ENCODE measurements around the gene BIRC3. TPM values are rescaled to one million over a fixed set of nuclear protein-coding genes. Genes with fewer than 3 reads are reported as not detected.

Gene BIRC3
- total RNA-seq, 4 donors from 2014 or later, result 3.4 to 30.2 (median 9.1) TPM

DNA sequence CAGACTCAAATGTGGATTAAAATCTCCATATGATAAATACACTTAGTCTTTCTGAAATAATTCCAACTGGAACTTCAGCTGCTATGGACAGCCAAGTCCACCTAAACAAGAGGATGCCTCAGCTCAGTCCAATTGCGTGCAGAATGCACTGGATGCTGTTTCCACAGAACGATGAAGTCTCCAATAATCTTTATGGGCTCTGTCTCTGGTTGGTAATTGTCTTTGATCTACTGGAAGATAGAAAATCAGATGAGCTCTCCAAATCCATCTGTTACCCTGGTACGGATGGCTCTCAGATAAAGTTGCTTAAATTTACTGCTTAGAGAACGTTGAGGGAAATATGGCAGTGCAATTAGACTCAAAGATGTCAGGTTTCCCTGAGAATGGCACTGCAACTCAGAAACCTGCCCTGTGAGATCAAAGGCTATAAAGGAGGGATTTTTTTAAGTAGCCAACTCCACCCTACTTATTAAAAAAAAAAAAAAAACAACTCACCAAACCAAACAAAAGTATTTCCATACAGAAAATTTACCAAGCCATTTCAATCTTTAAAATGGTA, 859 bp upstream of the BIRC3 start:
- no peak for ATAC-seq (ENCODE audit: low FRiP score)
- DNase-seq (ENCODE audit: low spot score), result no peak
- TF ChIP-seq, protein P1, sequence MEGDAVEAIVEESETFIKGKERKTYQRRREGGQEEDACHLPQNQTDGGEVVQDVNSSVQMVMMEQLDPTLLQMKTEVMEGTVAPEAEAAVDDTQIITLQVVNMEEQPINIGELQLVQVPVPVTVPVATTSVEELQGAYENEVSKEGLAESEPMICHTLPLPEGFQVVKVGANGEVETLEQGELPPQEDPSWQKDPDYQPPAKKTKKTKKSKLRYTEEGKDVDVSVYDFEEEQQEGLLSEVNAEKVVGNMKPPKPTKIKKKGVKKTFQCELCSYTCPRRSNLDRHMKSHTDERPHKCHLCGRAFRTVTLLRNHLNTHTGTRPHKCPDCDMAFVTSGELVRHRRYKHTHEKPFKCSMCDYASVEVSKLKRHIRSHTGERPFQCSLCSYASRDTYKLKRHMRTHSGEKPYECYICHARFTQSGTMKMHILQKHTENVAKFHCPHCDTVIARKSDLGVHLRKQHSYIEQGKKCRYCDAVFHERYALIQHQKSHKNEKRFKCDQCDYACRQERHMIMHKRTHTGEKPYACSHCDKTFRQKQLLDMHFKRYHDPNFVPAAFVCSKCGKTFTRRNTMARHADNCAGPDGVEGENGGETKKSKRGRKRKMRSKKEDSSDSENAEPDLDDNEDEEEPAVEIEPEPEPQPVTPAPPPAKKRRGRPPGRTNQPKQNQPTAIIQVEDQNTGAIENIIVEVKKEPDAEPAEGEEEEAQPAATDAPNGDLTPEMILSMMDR (IDR thresholded peaks at IDR 0.05), result no peak

DNA sequence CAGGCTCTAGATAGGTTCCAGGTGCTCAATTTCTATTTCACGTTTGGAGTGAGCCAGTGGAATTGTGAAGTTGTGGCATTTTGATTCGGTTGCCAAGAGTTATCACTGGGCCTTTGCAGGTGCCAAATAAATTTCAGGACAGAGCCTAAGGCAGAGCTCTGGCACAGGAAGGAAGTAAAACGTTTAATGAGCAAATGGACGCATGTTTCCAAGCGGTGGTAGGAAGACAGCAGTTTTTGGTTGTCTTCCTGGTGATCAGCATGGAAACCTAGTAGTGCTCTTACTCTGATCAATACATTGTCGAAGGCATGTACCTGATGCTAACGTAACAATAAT, 452 bp downstream of the BIRC3 start:
- ATAC-seq (ENCODE audit: low FRiP score) (no peak), DNase-seq (ENCODE audit: low spot score) (no peak)
- TF ChIP-seq, protein P1 (IDR thresholded peaks at IDR 0.05), result no peak

DNA sequence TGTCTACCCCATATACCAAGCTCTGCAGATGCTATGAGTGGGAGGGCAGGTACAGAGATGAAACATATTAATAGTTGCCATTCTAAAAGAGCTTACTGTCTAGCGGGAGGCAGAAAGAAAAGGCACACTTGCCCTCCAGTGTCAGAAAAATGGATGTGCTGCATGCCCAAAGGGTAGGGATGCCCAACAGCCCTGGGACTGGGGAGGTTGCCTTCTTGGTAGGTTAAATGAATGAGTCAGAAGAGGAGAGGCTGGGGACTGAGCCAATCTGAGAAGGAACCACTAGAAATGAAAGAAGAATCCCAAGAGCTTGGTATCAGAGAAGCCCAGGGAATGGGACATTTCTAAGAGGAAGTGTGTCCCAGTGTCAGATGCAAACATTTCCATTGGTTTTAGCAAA, 1.2 kb downstream of the BIRC3 start:
- TF ChIP-seq, protein P1 (IDR thresholded peaks at IDR 0.05), result no peak
- ATAC-seq (ENCODE audit: low FRiP score) (no peak), DNase-seq (ENCODE audit: low spot score) (no peak)

DNA sequence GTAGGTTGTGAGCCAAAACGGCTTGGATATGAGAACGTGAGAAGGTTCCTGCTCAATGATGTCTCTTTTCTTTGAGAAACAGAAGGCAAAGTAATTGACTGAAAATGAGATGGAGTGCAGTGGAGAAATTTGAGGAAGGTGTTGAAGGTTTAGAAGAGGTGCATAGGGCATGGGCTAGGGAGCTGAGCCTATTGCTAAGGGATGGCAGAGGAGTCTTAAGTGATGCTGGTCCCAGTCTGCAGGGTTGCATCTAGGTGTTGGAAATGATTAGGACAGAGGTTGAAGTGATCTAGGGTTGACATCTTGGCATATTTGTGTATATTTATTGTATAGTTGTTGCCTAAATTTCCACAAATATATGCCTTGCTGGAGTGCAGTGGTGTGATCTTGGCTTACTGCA, 2.3 kb downstream of the BIRC3 start:
- DNase-seq (ENCODE audit: low spot score) (no peak), ATAC-seq (ENCODE audit: low FRiP score) (no peak)
- TF ChIP-seq, protein P1 (IDR thresholded peaks at IDR 0.05), result no peak

DNA sequence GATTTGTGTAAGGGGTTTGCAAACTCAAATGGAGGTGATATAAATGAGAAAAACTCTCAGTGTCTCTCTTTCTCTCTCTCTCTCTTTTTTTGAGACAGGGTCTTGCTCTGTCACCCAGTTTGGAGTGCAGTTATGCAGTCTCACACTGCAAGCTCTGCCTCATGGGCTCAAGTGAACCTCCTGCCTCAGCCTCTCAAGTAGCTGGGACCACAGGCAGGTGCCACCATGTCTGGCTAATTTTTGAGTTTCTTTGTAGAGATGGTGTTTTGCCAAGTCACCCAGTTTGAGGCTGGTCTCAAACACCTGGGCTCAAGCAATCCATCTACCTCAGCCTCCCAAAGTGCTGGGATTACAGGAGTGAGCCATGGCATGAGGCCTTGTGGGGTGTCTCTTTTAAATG, 2.9 kb downstream of the BIRC3 start:
- DNase-seq (ENCODE audit: low spot score) (no peak), ATAC-seq (ENCODE audit: low FRiP score) (no peak)
- TF ChIP-seq, protein P1 (IDR thresholded peaks at IDR 0.05), result no peak

DNA sequence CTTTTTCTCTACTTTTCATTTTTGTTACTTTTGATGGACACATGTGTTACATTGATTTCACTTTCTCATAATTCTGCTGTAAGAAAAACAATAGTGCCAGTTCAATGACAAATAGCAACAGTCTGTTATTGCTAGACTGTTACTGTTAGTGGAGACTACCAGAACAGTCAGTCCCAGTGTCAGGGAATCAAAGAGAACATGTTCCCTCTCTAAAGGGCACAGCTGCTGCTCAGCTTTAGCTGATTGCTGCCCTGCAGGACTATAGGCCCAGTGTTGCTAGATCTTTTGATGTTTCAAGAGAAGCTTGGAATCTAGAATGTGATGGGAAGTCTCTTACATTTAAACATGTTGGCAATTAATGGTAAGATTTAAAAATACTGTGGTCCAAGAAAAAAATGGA, 3.4 kb downstream of the BIRC3 start:
- ATAC-seq (ENCODE audit: low FRiP score), result no peak

DNA sequence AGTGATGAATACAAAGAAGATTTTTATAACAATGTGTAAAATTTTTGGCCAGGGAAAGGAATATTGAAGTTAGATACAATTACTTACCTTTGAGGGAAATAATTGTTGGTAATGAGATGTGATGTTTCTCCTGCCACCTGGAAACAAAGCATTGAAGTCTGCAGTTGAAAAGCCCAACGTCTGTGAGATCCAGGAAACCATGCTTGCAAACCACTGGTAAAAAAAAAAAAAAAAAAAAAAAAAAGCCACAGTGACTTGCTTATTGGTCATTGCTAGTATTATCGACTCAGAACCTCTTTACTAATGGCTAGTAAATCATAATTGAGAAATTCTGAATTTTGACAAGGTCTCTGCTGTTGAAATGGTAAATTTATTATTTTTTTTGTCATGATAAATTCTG, 5.3 kb downstream of the BIRC3 start:
- DNase-seq (ENCODE audit: low spot score) (no peak), ATAC-seq (ENCODE audit: low FRiP score) (no peak)
- TF ChIP-seq, protein P1 (IDR thresholded peaks at IDR 0.05), result no peak

More for the DNA sequence above, 3.4 kb downstream of the BIRC3 start:
- TF ChIP-seq, protein P1 (IDR thresholded peaks at IDR 0.05), result no peak
- no peak for DNase-seq (ENCODE audit: low spot score)

Measured in omental fat pad (tissue), 4 donors.